ENCODE results near the gene ECHS1. TPM values are rescaled to one million over a fixed set of nuclear protein-coding genes. Genes with fewer than 3 reads are reported as not detected.

The ECHS1 gene
- total and polyA plus RNA-seq, 10 of the 15 experiments (the other 5 are each of a cell fraction or from before 2014, with no cell fraction given): 32.7 to 164 (median 62.4) TPM

DNA sequence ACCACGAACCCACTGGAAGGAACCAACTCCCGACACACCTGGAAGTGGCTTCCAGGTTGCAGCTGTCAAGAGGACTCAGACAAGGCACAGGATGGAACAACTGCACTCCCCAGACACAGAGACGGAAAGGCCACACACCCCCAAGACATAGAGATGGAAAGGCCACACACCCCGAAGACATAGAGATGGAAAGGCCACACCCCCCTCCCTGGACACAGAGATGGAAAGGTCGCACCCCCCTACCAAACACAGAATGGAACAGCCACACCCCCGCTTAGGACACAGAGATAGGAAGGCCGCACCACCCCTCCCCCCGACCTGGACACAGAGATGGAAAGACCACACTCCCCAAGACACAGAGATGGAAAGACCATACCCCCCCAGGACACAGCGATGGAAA, 56.9 kb downstream of the ECHS1 start:
- BruUV-seq (replicated peaks): no TSS peak
- no peaks in the 10 kb centered on the region; the same call in 2 of the 3 replicates for H3K9me3 ChIP-seq (replicated peaks; ENCODE audit: control insufficient read depth, insufficient read depth, low read length)
- no peaks in the 10 kb centered on the region for H3K79me2 ChIP-seq (ENCODE audit: control insufficient read depth, insufficient read depth, low read length)
- H3K4me3 ChIP-seq: no peak overlapping the region
- CTCF ChIA-PET: interaction anchor here (0.6 to 1.7 kb wide), 6 partner anchors 8 to 934 kb away, joined by 3 to 6 read pairs (median 4); partner anchors contain the start of gene ECHS1
- intact Hi-C loops (cut with micrococcal nuclease; ENCODE audit: unreplicated experiment) (no loop called here), in situ Hi-C loops (cut with MboI) (no loop called here)
- FAIRE-seq (no peak), ATAC-seq (no peak), DNase-seq (ENCODE audit: low read depth, low spot score) (no peak)
- SMC1A ChIA-PET (ENCODE audit: uncharacterized antibody, unreplicated experiment): interaction anchor here (0.7 kb wide), 1 partner anchor 14 kb away, joined by 3 read pairs; no protein-coding TSS in a partner anchor
- no peaks in the 10 kb centered on the region for H3K4me1 ChIP-seq (ENCODE audit: control insufficient read depth, insufficient read depth, low read length)
- H3K27me3 ChIP-seq (replicated peaks in 1 of 2; ENCODE audit: control insufficient read depth in 2 of 2, insufficient read depth in 2 of 2, low read length in 1 of 2): no peaks in the 10 kb centered on the region
- no peak overlapping the region for H3K4me2 ChIP-seq (ENCODE audit: control insufficient read depth, insufficient read depth)
- H4K20me1 ChIP-seq (ENCODE audit: control insufficient read depth, insufficient read depth): no peaks in the 10 kb centered on the region
- no peak overlapping the region for H3K27ac ChIP-seq (ENCODE audit: control insufficient read depth, insufficient read depth)
- TF ChIP-seq MYB (IDR thresholded peaks at IDR 0.05; ENCODE audit: borderline replicate concordance, low read depth, low read length): no peak
- TF ChIP-seq YY1 (IDR thresholded peaks at IDR 0.05; ENCODE audit: low read depth, low read length): no peak
- TF ChIP-seq ZNF217 (IDR thresholded peaks at IDR 0.05): no peak
- TF ChIP-seq SIN3A (IDR thresholded peaks at IDR 0.05; ENCODE audit: low read depth, low read length): no peak
- TF ChIP-seq EGR1 (IDR thresholded peaks at IDR 0.05; ENCODE audit: borderline replicate concordance in 1 of 2, low read depth in 2 of 2, low read length in 2 of 2): no peak
- TF ChIP-seq, protein P1, sequence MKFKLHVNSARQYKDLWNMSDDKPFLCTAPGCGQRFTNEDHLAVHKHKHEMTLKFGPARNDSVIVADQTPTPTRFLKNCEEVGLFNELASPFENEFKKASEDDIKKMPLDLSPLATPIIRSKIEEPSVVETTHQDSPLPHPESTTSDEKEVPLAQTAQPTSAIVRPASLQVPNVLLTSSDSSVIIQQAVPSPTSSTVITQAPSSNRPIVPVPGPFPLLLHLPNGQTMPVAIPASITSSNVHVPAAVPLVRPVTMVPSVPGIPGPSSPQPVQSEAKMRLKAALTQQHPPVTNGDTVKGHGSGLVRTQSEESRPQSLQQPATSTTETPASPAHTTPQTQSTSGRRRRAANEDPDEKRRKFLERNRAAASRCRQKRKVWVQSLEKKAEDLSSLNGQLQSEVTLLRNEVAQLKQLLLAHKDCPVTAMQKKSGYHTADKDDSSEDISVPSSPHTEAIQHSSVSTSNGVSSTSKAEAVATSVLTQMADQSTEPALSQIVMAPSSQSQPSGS (IDR thresholded peaks at IDR 0.05; ENCODE audit: low read length): no peak
- TF ChIP-seq CBX5 (IDR thresholded peaks at IDR 0.05; ENCODE audit: low read depth): no peak
- TF ChIP-seq BHLHE40 (IDR thresholded peaks at IDR 0.05; ENCODE audit: borderline replicate concordance in 1 of 2, low read depth in 2 of 2, low read length in 1 of 2): no peak
- no peak for TF ChIP-seq ATF3 (IDR thresholded peaks at IDR 0.05; ENCODE audit: borderline replicate concordance, extremely low read depth, low read depth, low read length)
- TF ChIP-seq RUNX3 (IDR thresholded peaks at IDR 0.05; ENCODE audit: low read length): no peak
- TF ChIP-seq CBFB (IDR thresholded peaks at IDR 0.05; ENCODE audit: low read depth): no peak
- no peak for TF ChIP-seq POLR2AphosphoS5 (IDR thresholded peaks at IDR 0.05; ENCODE audit: low read length)
- no peak for TF ChIP-seq MYC (IDR thresholded peaks at IDR 0.05; ENCODE audit: insufficient read depth, insufficient read length, insufficient replicate concordance, low read length, severe bottlenecking)
- no peak for TF ChIP-seq LARP7 (IDR thresholded peaks at IDR 0.05)
- no peak for TF ChIP-seq WRNIP1 (IDR thresholded peaks at IDR 0.05; ENCODE audit: borderline replicate concordance, low read depth, low read length)
- TF ChIP-seq TCF12 (IDR thresholded peaks at IDR 0.05; ENCODE audit: low read depth, low read length): no peak
- TF ChIP-seq KAT2A (conservative IDR thresholded peaks at IDR 0.05; ENCODE audit: control insufficient read depth, low read depth, low read length): no peak
- TF ChIP-seq PAX5 (IDR thresholded peaks at IDR 0.05; ENCODE audit: borderline replicate concordance, low read depth, low read length): no peak
- TF ChIP-seq, protein P2, sequence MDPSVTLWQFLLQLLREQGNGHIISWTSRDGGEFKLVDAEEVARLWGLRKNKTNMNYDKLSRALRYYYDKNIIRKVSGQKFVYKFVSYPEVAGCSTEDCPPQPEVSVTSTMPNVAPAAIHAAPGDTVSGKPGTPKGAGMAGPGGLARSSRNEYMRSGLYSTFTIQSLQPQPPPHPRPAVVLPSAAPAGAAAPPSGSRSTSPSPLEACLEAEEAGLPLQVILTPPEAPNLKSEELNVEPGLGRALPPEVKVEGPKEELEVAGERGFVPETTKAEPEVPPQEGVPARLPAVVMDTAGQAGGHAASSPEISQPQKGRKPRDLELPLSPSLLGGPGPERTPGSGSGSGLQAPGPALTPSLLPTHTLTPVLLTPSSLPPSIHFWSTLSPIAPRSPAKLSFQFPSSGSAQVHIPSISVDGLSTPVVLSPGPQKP (IDR thresholded peaks at IDR 0.05; ENCODE audit: low read depth, low read length): no peak
- TF ChIP-seq, protein P3, sequence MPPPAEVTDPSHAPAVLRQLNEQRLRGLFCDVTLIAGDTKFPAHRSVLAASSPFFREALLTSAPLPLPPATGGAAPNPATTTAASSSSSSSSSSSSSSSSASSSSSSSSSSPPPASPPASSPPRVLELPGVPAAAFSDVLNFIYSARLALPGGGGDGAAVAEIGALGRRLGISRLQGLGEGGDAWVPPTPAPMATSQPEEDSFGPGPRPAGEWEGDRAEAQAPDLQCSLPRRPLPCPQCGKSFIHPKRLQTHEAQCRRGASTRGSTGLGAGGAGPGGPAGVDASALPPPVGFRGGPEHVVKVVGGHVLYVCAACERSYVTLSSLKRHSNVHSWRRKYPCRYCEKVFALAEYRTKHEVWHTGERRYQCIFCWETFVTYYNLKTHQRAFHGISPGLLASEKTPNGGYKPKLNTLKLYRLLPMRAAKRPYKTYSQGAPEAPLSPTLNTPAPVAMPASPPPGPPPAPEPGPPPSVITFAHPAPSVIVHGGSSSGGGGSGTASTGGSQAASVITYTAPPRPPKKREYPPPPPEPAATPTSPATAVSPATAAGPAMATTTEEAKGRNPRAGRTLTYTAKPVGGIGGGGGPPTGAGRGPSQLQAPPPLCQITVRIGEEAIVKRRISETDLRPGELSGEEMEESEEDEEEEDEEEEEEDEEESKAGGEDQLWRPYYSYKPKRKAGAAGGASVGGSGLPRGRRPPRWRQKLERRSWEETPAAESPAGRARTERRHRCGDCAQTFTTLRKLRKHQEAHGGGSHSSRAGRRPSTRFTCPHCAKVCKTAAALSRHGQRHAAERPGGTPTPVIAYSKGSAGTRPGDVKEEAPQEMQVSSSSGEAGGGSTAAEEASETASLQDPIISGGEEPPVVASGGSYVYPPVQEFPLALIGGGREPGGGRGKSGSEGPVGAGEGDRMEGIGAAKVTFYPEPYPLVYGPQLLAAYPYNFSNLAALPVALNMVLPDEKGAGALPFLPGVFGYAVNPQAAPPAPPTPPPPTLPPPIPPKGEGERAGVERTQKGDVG (CRISPR knock-in tag; IDR thresholded peaks at IDR 0.05): no peak
- H2AFZ ChIP-seq (ENCODE audit: control insufficient read depth, low read depth, low read length): no peak overlapping the region
- POLR2A ChIA-PET: no interaction called here
- peaks cover 0 to 4% of the 10 kb centered on the region in 2 experiments; a peak in 1 of 4 replicates for H3K36me3 ChIP-seq (ENCODE audit: control insufficient read depth in 2 of 2, insufficient read depth in 2 of 2, low read length in 1 of 2)
- WGBS (ENCODE audit: insufficient coverage, insufficient replicate concordance, low lambda C conversion rate, missing lambda C conversion rate): 79% methylated on average over 9 of the region's 9 CpGs
- no peak overlapping the region for H3K9ac ChIP-seq (ENCODE audit: control insufficient read depth, insufficient read depth, low read length)
- RAD21 ChIA-PET (ENCODE audit: unreplicated experiment): no interaction called here

All from GM12878 (cell line).